ENCODE measurements around the gene ADAMTS17. TPM values are rescaled to one million over a fixed set of nuclear protein-coding genes. Genes with fewer than 3 reads are reported as not detected.

Gene ADAMTS17
- total and polyA plus RNA-seq, 9 of the 15 experiments (the other 6 are each of a cell fraction or from before 2014, with no cell fraction given), result 0.01 to 0.14 (median 0.07) TPM; not detected in 6

DNA sequence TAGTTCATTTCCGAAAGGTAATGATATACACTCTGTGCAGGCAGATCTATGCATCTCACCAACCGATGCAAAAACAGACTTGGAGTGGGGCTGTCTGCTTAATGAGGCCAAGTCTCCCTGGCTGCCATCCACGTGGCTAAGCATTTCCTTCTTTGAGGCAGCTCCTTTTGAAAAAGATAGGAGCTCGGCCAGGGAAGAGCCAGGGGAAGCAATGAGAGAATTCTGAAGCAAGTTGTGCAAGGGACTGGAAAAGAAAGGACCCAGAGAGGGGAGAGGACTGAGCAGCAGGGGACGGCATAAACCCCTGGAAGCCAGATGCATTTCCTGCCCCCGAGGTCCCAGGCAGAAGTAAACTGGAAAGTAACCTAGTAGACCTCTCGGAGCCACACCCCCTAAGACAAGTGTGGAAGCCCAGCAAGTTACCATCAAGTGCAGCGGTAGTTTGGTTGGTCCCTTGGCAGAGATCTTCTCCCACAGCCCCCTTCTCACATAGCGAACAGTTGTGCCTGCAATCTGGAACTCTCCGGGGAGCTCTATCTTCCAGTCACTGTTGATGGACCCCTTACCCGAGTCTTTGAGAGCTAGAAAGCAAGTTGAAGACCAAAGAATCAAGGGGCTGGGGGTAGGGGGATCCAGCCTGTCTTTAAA is 288.2 kb downstream of the ADAMTS17 start (continued):
- TF ChIP-seq, protein P1, sequence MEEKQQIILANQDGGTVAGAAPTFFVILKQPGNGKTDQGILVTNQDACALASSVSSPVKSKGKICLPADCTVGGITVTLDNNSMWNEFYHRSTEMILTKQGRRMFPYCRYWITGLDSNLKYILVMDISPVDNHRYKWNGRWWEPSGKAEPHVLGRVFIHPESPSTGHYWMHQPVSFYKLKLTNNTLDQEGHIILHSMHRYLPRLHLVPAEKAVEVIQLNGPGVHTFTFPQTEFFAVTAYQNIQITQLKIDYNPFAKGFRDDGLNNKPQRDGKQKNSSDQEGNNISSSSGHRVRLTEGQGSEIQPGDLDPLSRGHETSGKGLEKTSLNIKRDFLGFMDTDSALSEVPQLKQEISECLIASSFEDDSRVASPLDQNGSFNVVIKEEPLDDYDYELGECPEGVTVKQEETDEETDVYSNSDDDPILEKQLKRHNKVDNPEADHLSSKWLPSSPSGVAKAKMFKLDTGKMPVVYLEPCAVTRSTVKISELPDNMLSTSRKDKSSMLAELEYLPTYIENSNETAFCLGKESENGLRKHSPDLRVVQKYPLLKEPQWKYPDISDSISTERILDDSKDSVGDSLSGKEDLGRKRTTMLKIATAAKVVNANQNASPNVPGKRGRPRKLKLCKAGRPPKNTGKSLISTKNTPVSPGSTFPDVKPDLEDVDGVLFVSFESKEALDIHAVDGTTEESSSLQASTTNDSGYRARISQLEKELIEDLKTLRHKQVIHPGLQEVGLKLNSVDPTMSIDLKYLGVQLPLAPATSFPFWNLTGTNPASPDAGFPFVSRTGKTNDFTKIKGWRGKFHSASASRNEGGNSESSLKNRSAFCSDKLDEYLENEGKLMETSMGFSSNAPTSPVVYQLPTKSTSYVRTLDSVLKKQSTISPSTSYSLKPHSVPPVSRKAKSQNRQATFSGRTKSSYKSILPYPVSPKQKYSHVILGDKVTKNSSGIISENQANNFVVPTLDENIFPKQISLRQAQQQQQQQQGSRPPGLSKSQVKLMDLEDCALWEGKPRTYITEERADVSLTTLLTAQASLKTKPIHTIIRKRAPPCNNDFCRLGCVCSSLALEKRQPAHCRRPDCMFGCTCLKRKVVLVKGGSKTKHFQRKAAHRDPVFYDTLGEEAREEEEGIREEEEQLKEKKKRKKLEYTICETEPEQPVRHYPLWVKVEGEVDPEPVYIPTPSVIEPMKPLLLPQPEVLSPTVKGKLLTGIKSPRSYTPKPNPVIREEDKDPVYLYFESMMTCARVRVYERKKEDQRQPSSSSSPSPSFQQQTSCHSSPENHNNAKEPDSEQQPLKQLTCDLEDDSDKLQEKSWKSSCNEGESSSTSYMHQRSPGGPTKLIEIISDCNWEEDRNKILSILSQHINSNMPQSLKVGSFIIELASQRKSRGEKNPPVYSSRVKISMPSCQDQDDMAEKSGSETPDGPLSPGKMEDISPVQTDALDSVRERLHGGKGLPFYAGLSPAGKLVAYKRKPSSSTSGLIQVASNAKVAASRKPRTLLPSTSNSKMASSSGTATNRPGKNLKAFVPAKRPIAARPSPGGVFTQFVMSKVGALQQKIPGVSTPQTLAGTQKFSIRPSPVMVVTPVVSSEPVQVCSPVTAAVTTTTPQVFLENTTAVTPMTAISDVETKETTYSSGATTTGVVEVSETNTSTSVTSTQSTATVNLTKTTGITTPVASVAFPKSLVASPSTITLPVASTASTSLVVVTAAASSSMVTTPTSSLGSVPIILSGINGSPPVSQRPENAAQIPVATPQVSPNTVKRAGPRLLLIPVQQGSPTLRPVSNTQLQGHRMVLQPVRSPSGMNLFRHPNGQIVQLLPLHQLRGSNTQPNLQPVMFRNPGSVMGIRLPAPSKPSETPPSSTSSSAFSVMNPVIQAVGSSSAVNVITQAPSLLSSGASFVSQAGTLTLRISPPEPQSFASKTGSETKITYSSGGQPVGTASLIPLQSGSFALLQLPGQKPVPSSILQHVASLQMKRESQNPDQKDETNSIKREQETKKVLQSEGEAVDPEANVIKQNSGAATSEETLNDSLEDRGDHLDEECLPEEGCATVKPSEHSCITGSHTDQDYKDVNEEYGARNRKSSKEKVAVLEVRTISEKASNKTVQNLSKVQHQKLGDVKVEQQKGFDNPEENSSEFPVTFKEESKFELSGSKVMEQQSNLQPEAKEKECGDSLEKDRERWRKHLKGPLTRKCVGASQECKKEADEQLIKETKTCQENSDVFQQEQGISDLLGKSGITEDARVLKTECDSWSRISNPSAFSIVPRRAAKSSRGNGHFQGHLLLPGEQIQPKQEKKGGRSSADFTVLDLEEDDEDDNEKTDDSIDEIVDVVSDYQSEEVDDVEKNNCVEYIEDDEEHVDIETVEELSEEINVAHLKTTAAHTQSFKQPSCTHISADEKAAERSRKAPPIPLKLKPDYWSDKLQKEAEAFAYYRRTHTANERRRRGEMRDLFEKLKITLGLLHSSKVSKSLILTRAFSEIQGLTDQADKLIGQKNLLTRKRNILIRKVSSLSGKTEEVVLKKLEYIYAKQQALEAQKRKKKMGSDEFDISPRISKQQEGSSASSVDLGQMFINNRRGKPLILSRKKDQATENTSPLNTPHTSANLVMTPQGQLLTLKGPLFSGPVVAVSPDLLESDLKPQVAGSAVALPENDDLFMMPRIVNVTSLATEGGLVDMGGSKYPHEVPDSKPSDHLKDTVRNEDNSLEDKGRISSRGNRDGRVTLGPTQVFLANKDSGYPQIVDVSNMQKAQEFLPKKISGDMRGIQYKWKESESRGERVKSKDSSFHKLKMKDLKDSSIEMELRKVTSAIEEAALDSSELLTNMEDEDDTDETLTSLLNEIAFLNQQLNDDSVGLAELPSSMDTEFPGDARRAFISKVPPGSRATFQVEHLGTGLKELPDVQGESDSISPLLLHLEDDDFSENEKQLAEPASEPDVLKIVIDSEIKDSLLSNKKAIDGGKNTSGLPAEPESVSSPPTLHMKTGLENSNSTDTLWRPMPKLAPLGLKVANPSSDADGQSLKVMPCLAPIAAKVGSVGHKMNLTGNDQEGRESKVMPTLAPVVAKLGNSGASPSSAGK (IDR thresholded peaks at IDR 0.05), result no peak
- no peak for TF ChIP-seq CBX2 (IDR thresholded peaks at IDR 0.05; ENCODE audit: insufficient read depth, low read length, poor library complexity, severe bottlenecking)
- no peak for TF ChIP-seq NFE2L1 (tag; IDR thresholded peaks at IDR 0.05; ENCODE audit: borderline replicate concordance, low read depth)
- no peak for TF ChIP-seq ZNF507 (tag; conservative IDR thresholded peaks at IDR 0.05)
- no peak for TF ChIP-seq SUPT5H (IDR thresholded peaks at IDR 0.05)
- TF ChIP-seq, protein P2, sequence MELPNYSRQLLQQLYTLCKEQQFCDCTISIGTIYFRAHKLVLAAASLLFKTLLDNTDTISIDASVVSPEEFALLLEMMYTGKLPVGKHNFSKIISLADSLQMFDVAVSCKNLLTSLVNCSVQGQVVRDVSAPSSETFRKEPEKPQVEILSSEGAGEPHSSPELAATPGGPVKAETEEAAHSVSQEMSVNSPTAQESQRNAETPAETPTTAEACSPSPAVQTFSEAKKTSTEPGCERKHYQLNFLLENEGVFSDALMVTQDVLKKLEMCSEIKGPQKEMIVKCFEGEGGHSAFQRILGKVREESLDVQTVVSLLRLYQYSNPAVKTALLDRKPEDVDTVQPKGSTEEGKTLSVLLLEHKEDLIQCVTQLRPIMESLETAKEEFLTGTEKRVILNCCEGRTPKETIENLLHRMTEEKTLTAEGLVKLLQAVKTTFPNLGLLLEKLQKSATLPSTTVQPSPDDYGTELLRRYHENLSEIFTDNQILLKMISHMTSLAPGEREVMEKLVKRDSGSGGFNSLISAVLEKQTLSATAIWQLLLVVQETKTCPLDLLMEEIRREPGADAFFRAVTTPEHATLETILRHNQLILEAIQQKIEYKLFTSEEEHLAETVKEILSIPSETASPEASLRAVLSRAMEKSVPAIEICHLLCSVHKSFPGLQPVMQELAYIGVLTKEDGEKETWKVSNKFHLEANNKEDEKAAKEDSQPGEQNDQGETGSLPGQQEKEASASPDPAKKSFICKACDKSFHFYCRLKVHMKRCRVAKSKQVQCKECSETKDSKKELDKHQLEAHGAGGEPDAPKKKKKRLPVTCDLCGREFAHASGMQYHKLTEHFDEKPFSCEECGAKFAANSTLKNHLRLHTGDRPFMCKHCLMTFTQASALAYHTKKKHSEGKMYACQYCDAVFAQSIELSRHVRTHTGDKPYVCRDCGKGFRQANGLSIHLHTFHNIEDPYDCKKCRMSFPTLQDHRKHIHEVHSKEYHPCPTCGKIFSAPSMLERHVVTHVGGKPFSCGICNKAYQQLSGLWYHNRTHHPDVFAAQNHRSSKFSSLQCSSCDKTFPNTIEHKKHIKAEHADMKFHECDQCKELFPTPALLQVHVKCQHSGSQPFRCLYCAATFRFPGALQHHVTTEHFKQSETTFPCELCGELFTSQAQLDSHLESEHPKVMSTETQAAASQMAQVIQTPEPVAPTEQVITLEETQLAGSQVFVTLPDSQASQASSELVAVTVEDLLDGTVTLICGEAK (IDR thresholded peaks at IDR 0.05), result no peak
- TF ChIP-seq, protein P2 (CRISPR knock-in tag; IDR thresholded peaks at IDR 0.05), result no peak
